ENCODE measurements around the gene TAF6. TPM values are rescaled to one million over a fixed set of nuclear protein-coding genes. Genes with fewer than 3 reads are reported as not detected.
A peak's percentile ranks its signal among the peaks of the same experiment; 100 is the strongest.

The TAF6 gene
- total and polyA plus RNA-seq, 9 of the 15 experiments (the other 6 are each of a cell fraction or from before 2014, with no cell fraction given) = 0.78 to 78.7 (median 21.3) TPM

DNA sequence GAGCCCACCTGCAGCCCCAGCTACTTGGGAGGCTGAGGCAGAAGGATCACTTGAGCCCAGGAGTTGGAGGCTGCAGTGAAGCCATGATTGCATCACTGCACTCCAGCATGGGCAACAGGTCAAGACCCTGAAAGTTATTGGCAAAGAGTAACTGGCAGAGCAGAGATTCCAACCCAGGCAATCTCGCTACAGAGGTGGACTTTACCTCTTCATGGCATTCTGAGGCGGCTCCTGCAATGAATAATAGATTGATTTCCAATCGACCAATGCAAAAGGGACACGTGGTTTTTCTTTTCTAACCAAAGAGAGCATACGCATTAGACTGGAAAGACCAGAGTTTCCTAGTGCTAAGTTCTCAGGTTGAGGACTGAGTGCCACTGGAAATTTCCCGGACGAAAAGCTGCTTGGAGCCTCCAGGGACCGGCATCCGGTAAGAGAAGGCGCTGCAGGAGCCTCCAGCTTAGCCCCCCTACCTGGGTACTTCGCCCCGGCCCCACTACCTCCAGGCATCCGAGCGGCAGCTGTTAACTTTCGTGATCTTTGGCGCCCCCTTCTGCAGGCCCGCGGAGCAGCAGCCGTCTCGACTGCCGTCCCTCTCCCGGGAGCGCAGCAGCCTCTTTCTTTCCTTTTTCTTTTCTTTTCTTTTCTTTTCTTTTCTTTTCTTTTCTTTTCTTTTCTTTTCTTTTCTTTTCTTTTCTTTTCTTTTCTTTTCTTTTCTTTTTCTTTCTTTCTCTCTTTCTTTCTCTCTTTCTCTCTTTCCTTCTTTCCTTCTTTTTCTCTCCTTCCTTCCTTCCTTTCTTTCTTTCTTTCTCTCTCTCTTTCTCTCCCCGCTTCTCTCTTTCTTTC, 11.7 kb upstream of the TAF6 start:
- whole genome bisulfite sequencing (ENCODE audit: insufficient coverage, low coverage, missing lambda C conversion rate) = 10% methylated on average over 24 of the region's 24 CpGs
- no peak overlapping the region for H3K27ac ChIP-seq (ENCODE audit: extremely low read depth, low read depth, low read length)
- H3K4me1 ChIP-seq (replicated peaks in 1 of 2; ENCODE audit: control insufficient read depth in 2 of 2, insufficient read depth in 2 of 2, low read length in 2 of 2) = peaks cover 11 to 27% of the 10 kb centered on the region in 2 experiments
- BruUV-seq (replicated peaks) = no TSS peak
- ATAC-seq (peak; percentile 50), FAIRE-seq (peak; percentile 29), DNase-seq (ENCODE audit: extremely low read depth in 1 of 4, low spot score in 3 of 4) (peak; percentile 85 to 90 (median 89))
- H3K27me3 ChIP-seq (ENCODE audit: control insufficient read depth in 2 of 2, insufficient read depth in 2 of 2, low read length in 2 of 2) = no peaks in the 10 kb centered on the region; a peak in 2 of 5 replicates
- H2AFZ ChIP-seq (ENCODE audit: low read depth, low read length) = peak overlapping the region; percentile 85
- POLR2A ChIA-PET = interaction anchor here (0.7 to 1.1 kb wide), 5 partner anchors 10 to 149 kb away, joined by 3 to 4 read pairs (median 3); no protein-coding TSS in a partner anchor
- CTCF ChIA-PET (ENCODE audit: low intra/inter-chr PET ratio) = interaction anchor here (0.6 to 4.8 kb wide), 13 partner anchors 12 to 684 kb away, joined by 3 to 54 read pairs (median 5); no protein-coding TSS in a partner anchor
- peak overlapping the region; percentile 60 for H3K4me2 ChIP-seq (ENCODE audit: insufficient read depth, low read length)
- H3K79me2 ChIP-seq (ENCODE audit: control insufficient read depth, insufficient read depth, low read length) = peaks cover 12% of the 10 kb centered on the region
- H3K9me1 ChIP-seq (ENCODE audit: control insufficient read depth, insufficient read depth, low read length) = no peaks in the 10 kb centered on the region
- H3K36me3 ChIP-seq (ENCODE audit: control insufficient read depth, insufficient read depth, low read length) = no peaks in the 10 kb centered on the region
- intact Hi-C loops (cut with micrococcal nuclease) (loop anchor here (1.0 to 2.0 kb wide), 2 partner anchors 137 to 212 kb away; partner anchors contain the start of gene TRIM4), in situ Hi-C loops (cut with MboI) (loop anchor here (5.0 kb wide), 2 partner anchors 81 to 216 kb away; no protein-coding TSS in a partner anchor)
- H4K20me1 ChIP-seq (replicated peaks; ENCODE audit: control insufficient read depth, insufficient read depth, low read length) = no peaks in the 10 kb centered on the region
- H3K9me3 ChIP-seq (replicated peaks; ENCODE audit: control insufficient read depth, insufficient read depth, low read depth, low read length) = no peaks in the 10 kb centered on the region
- H3K4me3 ChIP-seq = no peak overlapping the region
- H3K9ac ChIP-seq (ENCODE audit: insufficient read depth in 1 of 2, low read depth in 2 of 2, low read length in 2 of 2) = peak overlapping the region; percentile 48 to 75
- TF ChIP-seq GABPB1 (CRISPR knock-in tag; IDR thresholded peaks at IDR 0.05) = peak; percentile 34; the same call in 1 of the 2 replicates
- TF ChIP-seq ZC3H11A (IDR thresholded peaks at IDR 0.05; ENCODE audit: low read depth, low read length) = peak; percentile 38; the same call in 1 of the 2 replicates
- TF ChIP-seq, protein P1, sequence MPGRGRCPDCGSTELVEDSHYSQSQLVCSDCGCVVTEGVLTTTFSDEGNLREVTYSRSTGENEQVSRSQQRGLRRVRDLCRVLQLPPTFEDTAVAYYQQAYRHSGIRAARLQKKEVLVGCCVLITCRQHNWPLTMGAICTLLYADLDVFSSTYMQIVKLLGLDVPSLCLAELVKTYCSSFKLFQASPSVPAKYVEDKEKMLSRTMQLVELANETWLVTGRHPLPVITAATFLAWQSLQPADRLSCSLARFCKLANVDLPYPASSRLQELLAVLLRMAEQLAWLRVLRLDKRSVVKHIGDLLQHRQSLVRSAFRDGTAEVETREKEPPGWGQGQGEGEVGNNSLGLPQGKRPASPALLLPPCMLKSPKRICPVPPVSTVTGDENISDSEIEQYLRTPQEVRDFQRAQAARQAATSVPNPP (IDR thresholded peaks at IDR 0.05; ENCODE audit: borderline replicate concordance, insufficient read depth, insufficient read length) = no peak
- peak; percentile 38 to 67; a peak in 2 of 4 replicates for TF ChIP-seq MAZ (CRISPR knock-in tag; conservative IDR thresholded peaks at IDR 0.05 in 1 of 2, IDR thresholded peaks at IDR 0.05 in 1 of 2)
- no peak for TF ChIP-seq EWSR1 (IDR thresholded peaks at IDR 0.05; ENCODE audit: borderline replicate concordance, low read depth, partially characterized antibody)
- no peak for TF ChIP-seq CBX5 (IDR thresholded peaks at IDR 0.05; ENCODE audit: borderline replicate concordance, low read depth)
- TF ChIP-seq SRF (CRISPR knock-in tag; IDR thresholded peaks at IDR 0.05) = no peak
- no peak for TF ChIP-seq CBFB (CRISPR knock-in tag; IDR thresholded peaks at IDR 0.05)
- TF ChIP-seq TCF7 (IDR thresholded peaks at IDR 0.05; ENCODE audit: borderline replicate concordance) = no peak
- no peak for TF ChIP-seq TEAD2 (tag; IDR thresholded peaks at IDR 0.05)
- peak; percentile 66; the same call in 1 of the 2 replicates for TF ChIP-seq CTBP1 (IDR thresholded peaks at IDR 0.05; ENCODE audit: borderline replicate concordance)
- TF ChIP-seq PHB2 (IDR thresholded peaks at IDR 0.05; ENCODE audit: low read depth) = peak; percentile 84

All from K562 (cell line).